RWPE1 (cell line): ENCODE measurements around the gene C2CD4A.
A peak's percentile ranks its signal among the peaks of the same experiment; 100 is the strongest.
"Not testable (repeated sequence)": the region's sequence is repeated elsewhere in the genome, so short reads cannot be mapped to it uniquely, and the experiment has no call there.

Experiments used
- CTCF ChIA-PET: fragments of 350-600 bp; sonication (Branson Sonifier 250); formaldehyde crosslinking; extraction: SDS; loops from one replicate; lab custom pipeline; 2021; lab: Yijun Ruan, JAX
- POLR2A ChIA-PET: fragments of 400-600 bp; formaldehyde crosslinking; extraction: SDS; loops from one replicate; lab custom pipeline; 2020; ENCODE audit warnings: antibody characterized with exemption; ENCODE audit not compliant: low non-redundant PET; lab: Yijun Ruan, JAX
- DNase-seq: peaks from one replicate; pipeline ENCODE4 v3.0.0; 2012; ENCODE audit warnings: low spot score
- H3K27ac ChIP-seq: fragments of 450-650 bp; 2 replicates; pipeline ENCODE4 v1.5.1; 2017
- CTCF ChIP-seq: fragments of 450-650 bp; conservative IDR thresholded peaks from 2 replicates; pipeline ENCODE4 v1.5.1; 2017; ENCODE audit warnings: low read depth, mild to moderate bottlenecking

C2CD4A gene

GRCh38 chr15:62027916-62028315 lies 38.9 kb upstream of the C2CD4A start:
- TF ChIP-seq CTCF, result no peak
- ChIA-PET CTCF (interaction anchor here (0.5 kb wide), 1 partner anchor 1228 kb away, joined by 3 read pairs; no protein-coding TSS in a partner anchor), POLR2A (no interaction called here)

GRCh38 chr15:62035256-62035924 lies 31.4 kb upstream of the C2CD4A start:
- ChIA-PET POLR2A (no interaction called here), CTCF (no interaction called here)
- DNase-seq, result peak; percentile 44
- no peak overlapping the region for H3K27ac ChIP-seq
- no peak for TF ChIP-seq CTCF

More at GRCh38 chr15:62027916-62028315, 38.9 kb upstream of the C2CD4A start:
- DNase-seq, result no peak
- H3K27ac ChIP-seq, result no peak overlapping the region

- POLR2A ChIA-PET, result no interaction called here
- H3K27ac ChIP-seq, result no peak overlapping the region
- TF ChIP-seq CTCF, result no peak
- CTCF ChIA-PET, result no interaction called here
- no peak for DNase-seq
These were observed 20.6 kb upstream of the C2CD4A start for GRCh38 chr15:62046078-62046743.

GRCh38 chr15:62047282-62047827 lies 19.4 kb upstream of the C2CD4A start:
- ChIA-PET POLR2A (no interaction called here), CTCF (interaction anchor here (0.6 kb wide), 1 partner anchor 30 kb away, joined by 5 read pairs; no protein-coding TSS in a partner anchor)
- DNase-seq, result no peak
- no peak overlapping the region for H3K27ac ChIP-seq
- TF ChIP-seq CTCF, result no peak

GRCh38 chr15:62048254-62048653 lies 18.5 kb upstream of the C2CD4A start:
- H3K27ac ChIP-seq, CTCF ChIA-PET, DNase-seq, POLR2A ChIA-PET: not testable (repeated sequence)

- H3K27ac ChIP-seq, result no peak overlapping the region
- CTCF ChIA-PET, result no interaction called here
- POLR2A ChIA-PET, result no interaction called here
- TF ChIP-seq CTCF, result no peak
- no peak for DNase-seq
These were observed 16.7 kb upstream of the C2CD4A start for GRCh38 chr15:62050115-62050514.
